ENCODE measurements around the gene NOS1AP. TPM values are rescaled to one million over a fixed set of nuclear protein-coding genes. Genes with fewer than 3 reads are reported as not detected.

NOS1AP gene
- total and polyA plus RNA-seq, 2 experiments from 2014 or later: 5.8 to 6.6 TPM

DNA sequence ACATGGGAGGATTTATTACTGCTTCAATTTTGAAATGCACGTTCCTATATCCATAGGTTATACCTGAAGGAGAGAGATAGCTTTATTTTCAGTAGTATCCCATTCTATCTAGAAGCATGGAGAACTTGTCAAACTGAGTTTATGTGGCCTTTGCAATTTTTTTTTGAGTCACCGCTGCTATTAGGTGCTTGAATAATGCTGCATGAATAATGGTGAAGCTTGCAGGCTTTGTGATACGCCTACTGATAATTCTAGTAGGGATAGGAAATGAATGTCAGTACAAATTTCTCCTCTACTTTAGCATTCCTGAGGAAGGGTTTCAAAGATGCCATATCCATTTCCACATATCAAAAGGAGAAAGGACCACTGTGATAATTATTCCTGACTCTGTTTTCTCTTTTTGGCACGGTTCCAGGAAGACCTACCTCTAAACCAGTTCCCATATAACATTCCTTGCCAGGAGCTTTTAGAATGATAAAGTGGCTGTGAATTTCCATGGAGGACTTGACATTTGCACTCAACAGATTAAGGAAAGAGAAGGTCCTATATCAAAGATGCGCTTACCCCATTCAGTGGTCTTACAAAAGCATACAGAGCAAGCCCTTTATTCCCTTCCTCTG is 223.7 kb downstream of the NOS1AP start:
- Histone ChIP-seq H4K20me1 (replicated peaks; ENCODE audit: insufficient read depth) (no peaks in the 10 kb centered on the region), H2AFZ (no peak overlapping the region), H3K4me2 (no peak overlapping the region), H3K9me2 (ENCODE audit: insufficient read depth) (no peaks in the 10 kb centered on the region), H3K4me3 (no peak overlapping the region), H3K36me3 (ENCODE audit: insufficient read depth) (no peaks in the 10 kb centered on the region), H3K79me2 (replicated peaks; ENCODE audit: insufficient read depth) (no peaks in the 10 kb centered on the region), H3K27me3 (ENCODE audit: insufficient read depth) (no peaks in the 10 kb centered on the region), H3K27ac (ENCODE audit: low read depth) (no peak overlapping the region), H3F3A (replicated peaks; ENCODE audit: low read depth) (no peaks in the 10 kb centered on the region), H3K4me1 (ENCODE audit: insufficient read depth) (no peaks in the 10 kb centered on the region)
- Mint-ChIP-seq H3K4me1 (peaks cover 22% of the 10 kb centered on the region), H3K4me3 (no peak overlapping the region), H3K27ac (no peak overlapping the region), H3K9me3 (no peaks in the 10 kb centered on the region), H3K27me3 (ENCODE audit: insufficient read depth, low read depth, poor library complexity) (no peaks in the 10 kb centered on the region), H3K36me3 (ENCODE audit: low read depth) (no peaks in the 10 kb centered on the region; the same call in 1 of the 3 replicates)
- TF ChIP-seq CREB1 (CRISPR knock-in tag; IDR thresholded peaks at IDR 0.05; ENCODE audit: low read depth) (no peak), STAT1 (IDR thresholded peaks at IDR 0.05; ENCODE audit: unreplicated experiment) (no peak), ZNF114 (CRISPR knock-in tag; IDR thresholded peaks at IDR 0.05) (no peak), ZNF331 (CRISPR knock-in tag; IDR thresholded peaks at IDR 0.05; ENCODE audit: low read depth) (no peak), EZH2 (IDR thresholded peaks at IDR 0.05; ENCODE audit: low read depth, unreplicated experiment) (no peak), ETS1 (IDR thresholded peaks at IDR 0.05) (no peak), JUNB (IDR thresholded peaks at IDR 0.05; ENCODE audit: unreplicated experiment) (no peak), POLR2AphosphoS5 (IDR thresholded peaks at IDR 0.05; ENCODE audit: low read depth) (no peak), EZH2phosphoT487 (IDR thresholded peaks at IDR 0.05; ENCODE audit: unreplicated experiment) (no peak), ZNF462 (CRISPR knock-in tag; IDR thresholded peaks at IDR 0.05) (no peak), CTCF (conservative IDR thresholded peaks at IDR 0.05; ENCODE audit: low read depth in 2 of 2) (no peak), NANOG (IDR thresholded peaks at IDR 0.05; ENCODE audit: borderline replicate concordance) (no peak)
- TF ChIP-seq, protein P1, sequence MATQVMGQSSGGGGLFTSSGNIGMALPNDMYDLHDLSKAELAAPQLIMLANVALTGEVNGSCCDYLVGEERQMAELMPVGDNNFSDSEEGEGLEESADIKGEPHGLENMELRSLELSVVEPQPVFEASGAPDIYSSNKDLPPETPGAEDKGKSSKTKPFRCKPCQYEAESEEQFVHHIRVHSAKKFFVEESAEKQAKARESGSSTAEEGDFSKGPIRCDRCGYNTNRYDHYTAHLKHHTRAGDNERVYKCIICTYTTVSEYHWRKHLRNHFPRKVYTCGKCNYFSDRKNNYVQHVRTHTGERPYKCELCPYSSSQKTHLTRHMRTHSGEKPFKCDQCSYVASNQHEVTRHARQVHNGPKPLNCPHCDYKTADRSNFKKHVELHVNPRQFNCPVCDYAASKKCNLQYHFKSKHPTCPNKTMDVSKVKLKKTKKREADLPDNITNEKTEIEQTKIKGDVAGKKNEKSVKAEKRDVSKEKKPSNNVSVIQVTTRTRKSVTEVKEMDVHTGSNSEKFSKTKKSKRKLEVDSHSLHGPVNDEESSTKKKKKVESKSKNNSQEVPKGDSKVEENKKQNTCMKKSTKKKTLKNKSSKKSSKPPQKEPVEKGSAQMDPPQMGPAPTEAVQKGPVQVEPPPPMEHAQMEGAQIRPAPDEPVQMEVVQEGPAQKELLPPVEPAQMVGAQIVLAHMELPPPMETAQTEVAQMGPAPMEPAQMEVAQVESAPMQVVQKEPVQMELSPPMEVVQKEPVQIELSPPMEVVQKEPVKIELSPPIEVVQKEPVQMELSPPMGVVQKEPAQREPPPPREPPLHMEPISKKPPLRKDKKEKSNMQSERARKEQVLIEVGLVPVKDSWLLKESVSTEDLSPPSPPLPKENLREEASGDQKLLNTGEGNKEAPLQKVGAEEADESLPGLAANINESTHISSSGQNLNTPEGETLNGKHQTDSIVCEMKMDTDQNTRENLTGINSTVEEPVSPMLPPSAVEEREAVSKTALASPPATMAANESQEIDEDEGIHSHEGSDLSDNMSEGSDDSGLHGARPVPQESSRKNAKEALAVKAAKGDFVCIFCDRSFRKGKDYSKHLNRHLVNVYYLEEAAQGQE (IDR thresholded peaks at IDR 0.05; ENCODE audit: unreplicated experiment): no peak
- ATAC-seq (no peak), DNase-seq (ENCODE audit: low spot score) (no peak)
